Erythroblast (primary cell): ENCODE results near the gene GALR3.

Experiments
- GATA1 ChIP-seq: IDR thresholded peaks from 2 replicates; pipeline ENCODE4 v1.6.1; 2011; ENCODE audit warnings: low read depth, mild to moderate bottlenecking, control low read depth, low read length, moderate library complexity
- POLR2A ChIP-seq: IDR thresholded peaks from 2 replicates; pipeline ENCODE4 v1.6.1; 2011; ENCODE audit warnings: mild to moderate bottlenecking, low read length

- no peak for TF ChIP-seq POLR2A
- no peak for TF ChIP-seq GATA1
Observed at GRCh38 chr22:37790234-37790633, 32.9 kb upstream of the GALR3 start.
